ENCODE results near the gene KLHL29.

The KLHL29 gene

DNA sequence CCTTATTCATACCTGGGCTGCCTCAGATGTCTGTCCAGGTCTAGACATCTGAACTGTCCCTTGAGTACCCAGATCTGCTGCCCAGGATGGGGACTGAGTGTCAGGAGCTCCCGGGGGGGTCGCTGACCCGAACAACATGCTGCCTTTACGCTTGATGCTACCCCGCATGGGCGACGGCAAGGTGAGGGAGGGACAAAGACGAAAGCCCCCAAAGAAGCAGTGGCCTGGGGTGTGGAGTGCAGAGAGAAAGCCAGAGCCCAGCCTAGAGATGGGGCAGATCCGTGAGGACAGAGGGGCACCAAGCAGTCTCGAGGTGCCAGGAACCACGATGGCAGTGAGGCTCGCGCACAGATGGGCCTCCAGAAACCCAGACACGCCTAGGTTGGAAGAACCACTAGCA lies 307.3 kb downstream of the KLHL29 start:
- TF ChIP-seq POLR2AphosphoS5 (IDR thresholded peaks at IDR 0.05; ENCODE audit: low read depth) = no peak
- no peak for TF ChIP-seq SPI1 (IDR thresholded peaks at IDR 0.05; ENCODE audit: borderline replicate concordance, low read depth)
- TF ChIP-seq, protein P1, sequence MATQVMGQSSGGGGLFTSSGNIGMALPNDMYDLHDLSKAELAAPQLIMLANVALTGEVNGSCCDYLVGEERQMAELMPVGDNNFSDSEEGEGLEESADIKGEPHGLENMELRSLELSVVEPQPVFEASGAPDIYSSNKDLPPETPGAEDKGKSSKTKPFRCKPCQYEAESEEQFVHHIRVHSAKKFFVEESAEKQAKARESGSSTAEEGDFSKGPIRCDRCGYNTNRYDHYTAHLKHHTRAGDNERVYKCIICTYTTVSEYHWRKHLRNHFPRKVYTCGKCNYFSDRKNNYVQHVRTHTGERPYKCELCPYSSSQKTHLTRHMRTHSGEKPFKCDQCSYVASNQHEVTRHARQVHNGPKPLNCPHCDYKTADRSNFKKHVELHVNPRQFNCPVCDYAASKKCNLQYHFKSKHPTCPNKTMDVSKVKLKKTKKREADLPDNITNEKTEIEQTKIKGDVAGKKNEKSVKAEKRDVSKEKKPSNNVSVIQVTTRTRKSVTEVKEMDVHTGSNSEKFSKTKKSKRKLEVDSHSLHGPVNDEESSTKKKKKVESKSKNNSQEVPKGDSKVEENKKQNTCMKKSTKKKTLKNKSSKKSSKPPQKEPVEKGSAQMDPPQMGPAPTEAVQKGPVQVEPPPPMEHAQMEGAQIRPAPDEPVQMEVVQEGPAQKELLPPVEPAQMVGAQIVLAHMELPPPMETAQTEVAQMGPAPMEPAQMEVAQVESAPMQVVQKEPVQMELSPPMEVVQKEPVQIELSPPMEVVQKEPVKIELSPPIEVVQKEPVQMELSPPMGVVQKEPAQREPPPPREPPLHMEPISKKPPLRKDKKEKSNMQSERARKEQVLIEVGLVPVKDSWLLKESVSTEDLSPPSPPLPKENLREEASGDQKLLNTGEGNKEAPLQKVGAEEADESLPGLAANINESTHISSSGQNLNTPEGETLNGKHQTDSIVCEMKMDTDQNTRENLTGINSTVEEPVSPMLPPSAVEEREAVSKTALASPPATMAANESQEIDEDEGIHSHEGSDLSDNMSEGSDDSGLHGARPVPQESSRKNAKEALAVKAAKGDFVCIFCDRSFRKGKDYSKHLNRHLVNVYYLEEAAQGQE (IDR thresholded peaks at IDR 0.05; ENCODE audit: insufficient replicate concordance, low read depth) = no peak
- no peak for TF ChIP-seq GABPA (IDR thresholded peaks at IDR 0.05; ENCODE audit: low read depth)
- TF ChIP-seq, protein P2, sequence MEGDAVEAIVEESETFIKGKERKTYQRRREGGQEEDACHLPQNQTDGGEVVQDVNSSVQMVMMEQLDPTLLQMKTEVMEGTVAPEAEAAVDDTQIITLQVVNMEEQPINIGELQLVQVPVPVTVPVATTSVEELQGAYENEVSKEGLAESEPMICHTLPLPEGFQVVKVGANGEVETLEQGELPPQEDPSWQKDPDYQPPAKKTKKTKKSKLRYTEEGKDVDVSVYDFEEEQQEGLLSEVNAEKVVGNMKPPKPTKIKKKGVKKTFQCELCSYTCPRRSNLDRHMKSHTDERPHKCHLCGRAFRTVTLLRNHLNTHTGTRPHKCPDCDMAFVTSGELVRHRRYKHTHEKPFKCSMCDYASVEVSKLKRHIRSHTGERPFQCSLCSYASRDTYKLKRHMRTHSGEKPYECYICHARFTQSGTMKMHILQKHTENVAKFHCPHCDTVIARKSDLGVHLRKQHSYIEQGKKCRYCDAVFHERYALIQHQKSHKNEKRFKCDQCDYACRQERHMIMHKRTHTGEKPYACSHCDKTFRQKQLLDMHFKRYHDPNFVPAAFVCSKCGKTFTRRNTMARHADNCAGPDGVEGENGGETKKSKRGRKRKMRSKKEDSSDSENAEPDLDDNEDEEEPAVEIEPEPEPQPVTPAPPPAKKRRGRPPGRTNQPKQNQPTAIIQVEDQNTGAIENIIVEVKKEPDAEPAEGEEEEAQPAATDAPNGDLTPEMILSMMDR (IDR thresholded peaks at IDR 0.05; ENCODE audit: insufficient read depth, low read length) = no peak
- DNase-seq (ENCODE audit: low read depth in 1 of 2, low spot score in 1 of 2) = no peak
- Histone ChIP-seq H3K27me3 (ENCODE audit: insufficient read depth, poor library complexity, severe bottlenecking) (no peaks in the 10 kb centered on the region), H3K27ac (replicated peaks) (no peak overlapping the region), H3K4me3 (replicated peaks; ENCODE audit: insufficient read depth, low read length) (no peak overlapping the region)

DNA sequence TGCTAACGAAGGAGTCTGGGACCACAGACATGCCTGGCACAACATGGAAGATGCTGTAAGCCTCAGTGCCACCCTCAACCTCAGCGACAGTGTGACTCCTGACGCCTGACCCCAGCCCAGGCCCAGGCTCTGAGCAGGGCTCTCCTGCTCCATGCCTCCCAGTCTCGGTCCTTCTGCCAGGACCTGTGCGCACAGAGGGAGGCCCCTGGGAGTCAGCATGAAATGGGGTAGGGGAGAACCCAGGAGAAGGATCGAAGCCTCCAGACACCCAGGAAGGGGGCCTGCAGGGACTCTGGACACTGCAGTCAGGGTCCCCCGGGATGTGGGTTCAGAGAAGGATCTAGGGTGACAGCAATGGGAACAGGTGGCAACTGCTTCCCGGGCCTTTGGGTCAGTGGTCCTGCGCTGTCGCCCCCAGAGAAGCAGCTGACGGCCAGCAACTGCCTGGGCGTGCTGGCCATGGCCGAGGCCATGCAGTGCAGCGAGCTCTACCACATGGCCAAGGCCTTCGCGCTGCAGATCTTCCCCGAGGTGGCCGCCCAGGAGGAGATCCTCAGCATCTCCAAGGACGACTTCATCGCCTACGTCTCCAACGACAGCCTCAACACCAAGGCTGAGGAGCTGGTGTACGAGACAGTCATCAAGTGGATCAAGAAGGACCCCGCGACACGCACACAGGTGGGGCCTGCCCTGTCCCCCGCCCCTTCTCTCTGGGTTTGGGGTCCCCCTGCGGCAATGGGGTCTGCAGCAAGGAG lies 308.0 kb downstream of the KLHL29 start:
- no peak overlapping the region for H3K27ac ChIP-seq (replicated peaks)
- H3K27me3 ChIP-seq (ENCODE audit: insufficient read depth, poor library complexity, severe bottlenecking) = no peaks in the 10 kb centered on the region
- no peak for DNase-seq (ENCODE audit: low read depth in 1 of 2, low spot score in 1 of 2)
- no peak overlapping the region for H3K4me3 ChIP-seq (replicated peaks; ENCODE audit: insufficient read depth, low read length)
- TF ChIP-seq SPI1 (IDR thresholded peaks at IDR 0.05; ENCODE audit: borderline replicate concordance, low read depth) = no peak
- TF ChIP-seq, protein P2 (IDR thresholded peaks at IDR 0.05; ENCODE audit: insufficient read depth, low read length) = no peak

DNA sequence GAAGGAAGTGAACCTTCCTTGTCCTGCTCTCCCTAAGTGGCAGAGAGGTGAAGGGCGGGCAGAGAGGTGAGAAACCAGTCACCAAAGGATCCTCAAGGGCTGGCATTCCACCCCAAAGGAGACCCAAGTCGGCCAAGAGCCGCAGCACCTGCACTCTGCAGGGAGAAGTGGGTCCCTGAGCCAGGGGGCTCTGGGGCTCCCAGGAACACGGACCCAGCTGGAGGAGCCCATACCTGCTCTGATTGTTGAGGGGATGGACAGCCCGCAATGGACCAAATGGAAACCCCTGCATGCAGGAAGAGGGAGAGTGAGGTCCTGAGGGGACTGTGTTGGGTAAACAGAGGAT lies 308.6 kb downstream of the KLHL29 start:
- Histone ChIP-seq H3K27me3 (ENCODE audit: insufficient read depth, poor library complexity, severe bottlenecking) (no peaks in the 10 kb centered on the region), H3K4me3 (replicated peaks; ENCODE audit: insufficient read depth, low read length) (no peak overlapping the region), H3K27ac (replicated peaks) (no peak overlapping the region)
- no peak for DNase-seq (ENCODE audit: low read depth in 1 of 2, low spot score in 1 of 2)
- no peak for TF ChIP-seq GABPA (IDR thresholded peaks at IDR 0.05; ENCODE audit: low read depth)
- no peak for TF ChIP-seq SPI1 (IDR thresholded peaks at IDR 0.05; ENCODE audit: borderline replicate concordance, low read depth)
- no peak for TF ChIP-seq POLR2AphosphoS5 (IDR thresholded peaks at IDR 0.05; ENCODE audit: low read depth)
- TF ChIP-seq, protein P1 (IDR thresholded peaks at IDR 0.05; ENCODE audit: insufficient replicate concordance, low read depth) = no peak
- TF ChIP-seq, protein P2 (IDR thresholded peaks at IDR 0.05; ENCODE audit: insufficient read depth, low read length) = no peak

Data from HL-60 (cell line).